H1 (cell line): ENCODE data around the gene PDPK1. TPM values are rescaled to one million over a fixed set of nuclear protein-coding genes. Genes with fewer than 3 reads are reported as not detected.

Experiments
- CTCF ChIA-PET: fragments of 300-600 bp; sonication (Branson Sonifier 250); formaldehyde crosslinking; loops from one replicate; lab custom pipeline; 2021; ENCODE audit not compliant: partially characterized antibody; lab: Charles Lee
- POLR2A ChIA-PET: fragments of 300-600 bp; sonication (Branson Sonifier 250); formaldehyde crosslinking; loops from one replicate; lab custom pipeline; 2021; ENCODE audit warnings: inconsistent platforms; ENCODE audit not compliant: partially characterized antibody; lab: Charles Lee
- DNase-seq, 2 experiments: peaks; one replicate each; pipeline versions ENCODE4 v3.0.0 to v3.0.0-alpha.2; 2010 to 2022; ENCODE audit warnings: low spot score in 2 of 2, low read depth in 1 of 2, mixed read lengths in 1 of 2
- FAIRE-seq: peaks from 2 replicates; lab custom pipeline; 2011; peaks lifted over from hg19 to GRCh38; lab: Jason Lieb, UNC
- H2AFZ ChIP-seq: 2 replicates; pipeline ENCODE4 v1.8.1; 2012; ENCODE audit warnings: low read length, inconsistent platforms
- H2AK5ac ChIP-seq: 2 replicates; pipeline ENCODE4 v1.6.1; 2013; ENCODE audit warnings: low read depth, low read length
- H2BK120ac ChIP-seq: replicated peaks from 2 replicates; pipeline ENCODE3; 2013; ENCODE audit warnings: low read depth, low read length, inconsistent platforms
- H2BK12ac ChIP-seq: 2 replicates; pipeline ENCODE4 v1.6.1; 2013; ENCODE audit warnings: low read depth, low read length
- H2BK15ac ChIP-seq: 2 replicates; pipeline ENCODE4 v1.6.1; 2013; ENCODE audit warnings: low read length
- H2BK20ac ChIP-seq: 2 replicates; pipeline ENCODE4 v1.6.1; 2013; ENCODE audit warnings: low read length
- H2BK5ac ChIP-seq: 2 replicates; pipeline ENCODE4 v1.6.1; 2013; ENCODE audit warnings: low read depth, low read length
- H3K14ac ChIP-seq: 2 replicates; pipeline ENCODE4 v1.6.1; 2013; ENCODE audit warnings: inconsistent platforms; ENCODE audit not compliant: insufficient read length
- H3K18ac ChIP-seq: 2 replicates; pipeline ENCODE4 v1.6.1; 2013; ENCODE audit warnings: low read length; ENCODE audit errors: extremely low read depth
- H3K23ac ChIP-seq: 2 replicates; pipeline ENCODE4 v1.6.1; 2013; ENCODE audit warnings: inconsistent platforms; ENCODE audit not compliant: insufficient read length
- H3K23me2 ChIP-seq: 2 replicates; pipeline ENCODE4 v1.6.1; 2013; ENCODE audit warnings: low read depth, low read length
- H3K27ac ChIP-seq: 2 replicates; pipeline ENCODE4 v1.6.1; 2011; ENCODE audit warnings: low read depth, low read length, inconsistent platforms
- H3K27me3 ChIP-seq, 4 experiments: replicated peaks in 1 of 4; 1 replicate in 1 of 4; 2 replicates in 3 of 4; pipeline versions ENCODE4 v1.6.1 to v1.8.1; 2011 to 2013; ENCODE audit warnings: low read length in 3 of 4, mild to moderate bottlenecking in 3 of 4, inconsistent platforms in 2 of 4, mixed read lengths in 2 of 4, moderate library complexity in 1 of 4; ENCODE audit not compliant: control insufficient read depth in 3 of 4, insufficient read depth in 3 of 4; ENCODE audit errors: extremely low read depth in 1 of 4
- H3K36me3 ChIP-seq, 4 experiments: 2 replicates each; pipeline versions ENCODE4 v1.6.1 to v1.8.1; 2011 to 2013; ENCODE audit warnings: mild to moderate bottlenecking in 4 of 4, low read length in 3 of 4, moderate library complexity in 2 of 4, control low read depth in 1 of 4, inconsistent platforms in 1 of 4; ENCODE audit not compliant: insufficient read depth in 4 of 4, control insufficient read depth in 2 of 4
- H3K4ac ChIP-seq: replicated peaks from 2 replicates; pipeline ENCODE3; 2013; ENCODE audit warnings: low read length, low read depth, mixed read lengths, inconsistent platforms; ENCODE audit not compliant: insufficient read length
- H3K4me1 ChIP-seq, 4 experiments: replicated peaks in 1 of 4; 1 replicate in 1 of 4; 2 replicates in 3 of 4; pipeline versions ENCODE4 v1.6.1 to v1.8.1; 2011 to 2013; ENCODE audit warnings: low read length in 3 of 4, inconsistent platforms in 2 of 4, mixed read lengths in 1 of 4; ENCODE audit not compliant: insufficient read depth in 4 of 4, control insufficient read depth in 3 of 4
- H3K4me2 ChIP-seq, 2 experiments: 2 replicates each; pipeline versions ENCODE4 v1.6.1 to v1.8.1; 2011 to 2013; ENCODE audit warnings: low read depth in 2 of 2, low read length in 2 of 2, control low read depth in 1 of 2, inconsistent platforms in 1 of 2, mild to moderate bottlenecking in 1 of 2; ENCODE audit not compliant: insufficient read depth in 1 of 2
- H3K4me3 ChIP-seq, 4 experiments: fragments of 200-600, 300-600 bp in 1 of 4; sonication (generic), shearing (Covaris generic), sonication (Bioruptor Twin) in 1 of 4; 2 replicates each; pipeline versions ENCODE4 v1.5.1 to v1.8.1; 2011 to 2016; ENCODE audit warnings: low read length in 4 of 4, low read depth in 3 of 4, control low read depth in 2 of 4, inconsistent platforms in 2 of 4, mild to moderate bottlenecking in 2 of 4, mixed read lengths in 1 of 4, moderate library complexity in 1 of 4; ENCODE audit not compliant: insufficient read depth in 2 of 4; ENCODE audit errors: extremely low read depth in 1 of 4
- H3K56ac ChIP-seq: replicated peaks from 2 replicates; pipeline ENCODE3; 2013; ENCODE audit warnings: low read depth, mild to moderate bottlenecking, mixed read lengths, low read length, inconsistent platforms; ENCODE audit not compliant: insufficient read length
- H3K79me1 ChIP-seq: 2 replicates; pipeline ENCODE4 v1.6.1; 2013; ENCODE audit warnings: low read depth, low read length, control low read depth
- H3K79me2 ChIP-seq, 2 experiments: 2 replicates each; pipeline versions ENCODE4 v1.6.1 to v1.8.1; 2012 to 2013; ENCODE audit warnings: low read length in 2 of 2, mild to moderate bottlenecking in 2 of 2, inconsistent platforms in 1 of 2; ENCODE audit not compliant: insufficient read depth in 2 of 2, control insufficient read depth in 1 of 2
- H3K9ac ChIP-seq, 4 experiments: replicated peaks in 1 of 4; 1 replicate in 1 of 4; 2 replicates in 3 of 4; pipeline versions ENCODE4 v1.6.1 to v1.8.1; 2011 to 2013; ENCODE audit warnings: low read depth in 3 of 4, low read length in 3 of 4, control low read depth in 2 of 4, mild to moderate bottlenecking in 2 of 4, moderate library complexity in 2 of 4, inconsistent platforms in 1 of 4; ENCODE audit errors: extremely low read depth in 1 of 4
- H3K9me3 ChIP-seq, 2 experiments: 2 replicates each; pipeline versions ENCODE4 v1.6.1 to v1.8.1; 2012 to 2013; ENCODE audit warnings: mild to moderate bottlenecking in 2 of 2, moderate library complexity in 2 of 2, control low read depth in 1 of 2, inconsistent platforms in 1 of 2, low read depth in 1 of 2, low read length in 1 of 2, mixed read lengths in 1 of 2; ENCODE audit not compliant: insufficient read depth in 2 of 2
- H4K20me1 ChIP-seq, 2 experiments: replicated peaks in 1 of 2; 2 replicates each; pipeline versions ENCODE3 to v1.8.1; 2011 to 2013; ENCODE audit warnings: inconsistent platforms in 2 of 2, low read length in 2 of 2, mild to moderate bottlenecking in 1 of 2; ENCODE audit not compliant: insufficient read depth in 2 of 2, control insufficient read depth in 1 of 2
- H4K5ac ChIP-seq: 2 replicates; pipeline ENCODE4 v1.6.1; 2013; ENCODE audit warnings: low read length, low read depth, mixed read lengths, inconsistent platforms; ENCODE audit not compliant: insufficient read length
- H4K8ac ChIP-seq: 2 replicates; pipeline ENCODE4 v1.8.0; 2013; ENCODE audit warnings: mild to moderate bottlenecking, moderate library complexity, low read length, inconsistent platforms; ENCODE audit not compliant: insufficient read depth; ENCODE audit errors: extremely low read depth
- H4K91ac ChIP-seq: replicated peaks from 2 replicates; pipeline ENCODE3; 2013; ENCODE audit warnings: low read length, mixed read lengths, inconsistent platforms; ENCODE audit not compliant: insufficient read length
- CHD1 ChIP-seq: IDR thresholded peaks from 2 replicates; pipeline ENCODE4 v1.6.1; 2012; ENCODE audit warnings: low read depth, low read length, improper control_type of control experiment
- EP300 ChIP-seq, 2 experiments: IDR thresholded peaks; 1 replicate in 1 of 2; 2 replicates in 1 of 2; pipeline ENCODE4 v1.6.1; 2011 to 2012; ENCODE audit warnings: low read depth in 2 of 2, low read length in 2 of 2, mild to moderate bottlenecking in 2 of 2, borderline replicate concordance in 1 of 2, inconsistent platforms in 1 of 2, moderate library complexity in 1 of 2
- HDAC6 ChIP-seq: IDR thresholded peaks from one replicate; pipeline ENCODE4 v1.7.1; 2012; ENCODE audit warnings: low read depth, mild to moderate bottlenecking, inconsistent platforms, low read length, moderate library complexity
- KDM5A ChIP-seq: fragments of 200-600 bp; IDR thresholded peaks from 2 replicates; pipeline ENCODE4 v1.7.1; 2012; ENCODE audit warnings: mild to moderate bottlenecking, low read length, inconsistent platforms, mixed read lengths
- NANOG ChIP-seq: IDR thresholded peaks from 2 replicates; pipeline ENCODE4 v1.6.1; 2011; ENCODE audit warnings: low read length, low read depth, mild to moderate bottlenecking, inconsistent platforms; ENCODE audit not compliant: insufficient read depth, poor library complexity, severe bottlenecking
- NRF1 ChIP-seq: IDR thresholded peaks from 2 replicates; pipeline ENCODE4 v1.6.1; 2011; ENCODE audit warnings: mild to moderate bottlenecking, low read depth, low read length, improper control_type of control experiment
- POU5F1 ChIP-seq: IDR thresholded peaks from 2 replicates; pipeline ENCODE4 v1.6.1; 2011; ENCODE audit warnings: low read depth, mild to moderate bottlenecking, low read length, moderate library complexity
- SAP30 ChIP-seq: fragments of 300-600 bp; sonication (generic); IDR thresholded peaks from 2 replicates; pipeline ENCODE4 v1.7.1; 2012; ENCODE audit warnings: low read length, moderate library complexity, mild to moderate bottlenecking, inconsistent platforms; ENCODE audit not compliant: insufficient read depth, insufficient replicate concordance
- SIN3A ChIP-seq, 2 experiments: IDR thresholded peaks in 1 of 2; conservative IDR thresholded peaks in 1 of 2; 2 replicates each; pipeline ENCODE4 v1.6.1; 2011 to 2012; ENCODE audit warnings: low read length in 2 of 2, improper control_type of control experiment in 1 of 2, low read depth in 1 of 2, mild to moderate bottlenecking in 1 of 2
- SIRT6 ChIP-seq: IDR thresholded peaks from one replicate; pipeline ENCODE4 v1.7.1; 2012; ENCODE audit warnings: low read length, inconsistent platforms
- SP2 ChIP-seq: IDR thresholded peaks from 2 replicates; pipeline ENCODE4 v1.6.1; 2012; ENCODE audit warnings: mild to moderate bottlenecking, low read length, inconsistent platforms
- SRF ChIP-seq: IDR thresholded peaks from 2 replicates; pipeline ENCODE4 v1.6.1; 2011; ENCODE audit warnings: mild to moderate bottlenecking, low read depth, low read length, moderate library complexity
- WGBS, 2 experiments: shearing (Covaris generic) in 1 of 2; methylation state at CpG; one replicate each; pipeline versions ENCODE4 v1.1.6 to v1.1.7; 2013 to 2015; ENCODE audit warnings: low lambda C conversion rate in 2 of 2, mixed read lengths in 2 of 2, inconsistent platforms in 1 of 2, low coverage in 1 of 2, missing lambda C conversion rate in 1 of 2; ENCODE audit not compliant: insufficient replicate concordance in 2 of 2, insufficient coverage in 1 of 2, insufficient read length in 1 of 2; ENCODE audit errors: extremely low coverage in 1 of 2, missing lambda C conversion rate in 1 of 2; 5-methylcytosine and 5-hydroxymethylcytosine counted together
- polyA plus RNA-seq, 7 experiments: library from polyadenylated mRNA; depleted of rRNA in 3 of 7; stranded (reverse) in 5 of 7; unstranded in 2 of 7; fragments of >200 nt in 5 of 7; fragments of 200-250 nt in 2 of 7; gene quantifications; 1 replicate in 5 of 7; 2 replicates in 1 of 7; 4 replicates in 1 of 7; pipeline versions ENCODE4 v1.2.1 to v1.2.3, GENCODE V29; 2011 to 2013; ENCODE audit warnings: missing spikeins in 2 of 7, mixed read lengths in 2 of 7
- total RNA-seq: library from RNA; stranded (reverse); fragmentation: NEBNext Ultra II Directional; extraction: Animal tissue kit (Norgen Biotek cat#: 25700); gene quantifications from 2 replicates; pipeline ENCODE4 v1.2.1, GENCODE V29; 2021

PDPK1 gene
- total and polyA plus RNA-seq, 2 of the 8 experiments (the other 6 are each of a cell fraction or from before 2014, with no cell fraction given), result 17.1 to 27.8 TPM

DNA sequence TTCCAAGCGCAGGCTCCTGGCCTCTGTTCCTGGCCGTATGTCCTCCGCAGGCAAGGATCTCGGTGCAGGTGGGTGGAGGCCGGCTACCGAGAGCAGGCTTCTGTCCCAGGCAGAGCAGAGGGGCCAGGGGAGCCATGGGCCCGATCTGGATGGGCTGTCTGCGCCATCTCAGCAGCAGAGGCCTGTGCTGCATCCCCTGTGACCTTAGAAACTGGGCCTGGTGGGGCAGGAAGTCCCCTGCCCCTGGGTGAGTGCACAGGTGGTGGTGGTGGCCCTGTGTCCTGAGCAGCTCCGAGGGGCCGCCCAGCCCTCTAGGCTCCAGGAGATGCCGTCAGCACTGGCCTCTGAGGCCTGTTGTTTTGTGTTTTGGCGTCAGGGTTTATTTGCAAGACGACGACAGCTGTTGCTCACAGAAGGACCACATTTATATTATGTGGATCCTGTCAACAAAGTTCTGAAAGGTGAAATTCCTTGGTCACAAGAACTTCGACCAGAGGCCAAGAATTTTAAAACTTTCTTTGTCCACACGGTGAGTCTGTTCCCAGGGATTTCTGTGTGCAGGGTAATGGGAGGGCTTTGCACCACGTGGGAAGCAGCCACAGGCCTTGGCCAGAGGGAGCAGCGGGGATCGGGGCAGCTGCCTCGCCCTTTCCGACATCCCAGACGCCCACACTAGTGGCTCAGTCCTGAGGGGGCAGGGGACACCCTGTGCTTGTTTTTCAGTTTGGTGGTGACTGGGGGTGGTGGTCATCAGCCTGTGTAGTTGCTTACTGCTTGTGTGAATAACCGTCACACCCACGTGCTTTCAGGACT, 59.1 kb downstream of the PDPK1 start:
- Histone ChIP-seq H2AFZ (no peak overlapping the region), H3K18ac (no peak overlapping the region), H3K27me3 (no peaks in the 10 kb centered on the region), H3K4me2 (no peak overlapping the region), H3K23ac (no peak overlapping the region), H3K9ac (no peak overlapping the region), H3K14ac (no peak overlapping the region), H2BK120ac (no peak overlapping the region), H3K56ac (no peak overlapping the region), H3K27ac (no peak overlapping the region), H2BK5ac (no peak overlapping the region), H4K91ac (no peak overlapping the region), H3K36me3 (peaks cover 0 to 9% (median 2%) of the 10 kb centered on the region in 4 experiments; a peak in 4 of 8 replicates), H3K23me2 (no peaks in the 10 kb centered on the region), H2BK20ac (no peak overlapping the region), H3K9me3 (no peaks in the 10 kb centered on the region), H2AK5ac (no peak overlapping the region), H4K20me1 (peaks cover 0 to 7% of the 10 kb centered on the region in 2 experiments), H2BK15ac (no peak overlapping the region), H3K79me1 (peaks cover 4% of the 10 kb centered on the region; the same call in 1 of the 2 replicates), H3K4me1 (no peaks in the 10 kb centered on the region), H4K5ac (no peak overlapping the region), H3K4me3 (no peak overlapping the region), H4K8ac (no peak overlapping the region), H3K4ac (no peak overlapping the region), H2BK12ac (no peak overlapping the region), H3K79me2 (no peaks in the 10 kb centered on the region)
- ChIA-PET CTCF (interaction anchor here (0.7 to 1.2 kb wide), 2 partner anchors 11 to 72 kb away, joined by 3 read pairs; no protein-coding TSS in a partner anchor), POLR2A (interaction anchor here (0.6 to 1.5 kb wide), 2 partner anchors 10 to 85 kb away, joined by 3 to 5 read pairs; partner anchors contain the start of gene KCTD5)
- FAIRE-seq (no peak), DNase-seq (no peak)
- WGBS, 2 experiments, result 90% methylated on average over 24 of the region's 24 CpGs; no CpG with 5 or more reads in 1 of the 2 experiments
- TF ChIP-seq SRF (no peak), NANOG (no peak), NRF1 (no peak), SIRT6 (no peak), SP2 (no peak), POU5F1 (no peak), CHD1 (no peak), EP300 (IDR thresholded peaks at IDR 0.05; ENCODE audit: borderline replicate concordance in 1 of 2, low read depth in 2 of 2, low read length in 2 of 2) (no peak), KDM5A (no peak), SAP30 (no peak), SIN3A (conservative IDR thresholded peaks at IDR 0.05 in 1 of 2, IDR thresholded peaks at IDR 0.05 in 1 of 2; ENCODE audit: low read depth in 1 of 2, low read length in 2 of 2) (no peak), HDAC6 (no peak)
